ENCODE data around the gene TAC1. TPM values are rescaled to one million over a fixed set of nuclear protein-coding genes. Genes with fewer than 3 reads are reported as not detected.

The TAC1 gene, protein sequence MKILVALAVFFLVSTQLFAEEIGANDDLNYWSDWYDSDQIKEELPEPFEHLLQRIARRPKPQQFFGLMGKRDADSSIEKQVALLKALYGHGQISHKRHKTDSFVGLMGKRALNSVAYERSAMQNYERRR
- 1 to 10 TPM in 2 of 4 donors, not detected in 2; 1.3 to 2.6 TPM for total RNA-seq

DNA sequence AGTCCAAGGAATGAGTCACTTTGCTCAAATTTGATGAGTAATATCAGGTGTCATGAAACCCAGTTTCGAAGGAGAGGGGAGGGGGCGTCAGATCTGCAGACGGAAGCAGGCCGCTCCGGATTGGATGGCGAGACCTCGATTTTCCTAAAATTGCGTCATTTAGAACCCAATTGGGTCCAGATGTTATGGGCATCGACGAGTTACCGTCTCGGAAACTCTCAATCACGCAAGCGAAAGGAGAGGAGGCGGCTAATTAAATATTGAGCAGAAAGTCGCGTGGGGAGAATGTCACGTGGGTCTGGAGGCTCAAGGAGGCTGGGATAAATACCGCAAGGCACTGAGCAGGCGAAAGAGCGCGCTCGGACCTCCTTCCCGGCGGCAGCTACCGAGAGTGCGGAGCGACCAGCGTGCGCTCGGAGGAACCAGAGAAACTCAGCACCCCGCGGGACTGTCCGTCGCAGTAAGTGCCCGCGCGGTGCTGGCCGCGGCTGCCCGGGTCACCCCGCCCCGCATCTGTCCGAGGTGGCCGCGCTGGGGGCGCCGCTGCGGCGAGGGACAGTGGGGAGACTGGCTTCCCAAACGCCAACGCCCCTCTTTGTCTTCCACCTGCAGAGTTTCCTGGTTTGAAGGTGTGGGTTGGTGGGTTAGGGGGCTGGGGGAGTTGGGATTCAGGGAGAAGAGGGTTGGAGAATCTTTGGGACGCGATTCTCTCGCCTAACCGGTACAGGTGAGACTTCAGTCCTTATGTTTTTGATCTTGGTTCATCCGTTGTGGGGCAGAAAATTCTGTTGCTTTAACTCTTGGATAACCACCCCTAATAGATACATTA is at the start of gene TAC1:
TSS of gene TAC1 (plus strand) at position 351 of the 829 bp plus-strand sequence. CDS start 527 bp downstream, outside the sequence.
- no peak for TF ChIP-seq CTCF (IDR thresholded peaks at IDR 0.05; ENCODE audit: low read depth)

GRCh38 chr7:97685952-97686351 is 45.9 kb upstream of the TAC1 start:
- no peak for TF ChIP-seq CTCF (IDR thresholded peaks at IDR 0.05; ENCODE audit: low read depth)

DNA sequence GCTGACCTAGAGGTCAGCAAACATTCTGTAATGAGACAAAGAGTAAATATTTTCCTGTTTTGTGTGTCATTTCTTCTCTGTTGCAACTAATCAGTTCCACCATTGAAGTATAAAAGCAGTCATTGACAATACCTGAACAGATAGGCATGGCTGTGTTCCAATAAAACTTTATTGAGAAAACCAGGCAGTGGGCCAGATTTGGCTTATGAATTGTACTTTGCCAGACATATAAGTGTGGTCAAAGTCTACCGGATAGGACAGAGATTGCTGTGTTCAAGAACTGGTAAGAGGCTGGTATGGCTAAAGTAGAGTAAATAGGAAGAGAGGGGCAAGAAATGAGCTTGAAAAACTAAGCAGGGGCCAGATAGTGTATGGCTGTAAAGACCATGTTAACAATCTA is 38.3 kb upstream of the TAC1 start:
- TF ChIP-seq CTCF (IDR thresholded peaks at IDR 0.05; ENCODE audit: low read depth), result no peak

GRCh38 chr7:97694355-97694754 is 37.5 kb upstream of the TAC1 start:
- no peak for TF ChIP-seq CTCF (IDR thresholded peaks at IDR 0.05; ENCODE audit: low read depth)

GRCh38 chr7:97697396-97697795 is 34.5 kb upstream of the TAC1 start:
- no peak for TF ChIP-seq CTCF (IDR thresholded peaks at IDR 0.05; ENCODE audit: low read depth)

- no peak for TF ChIP-seq CTCF (IDR thresholded peaks at IDR 0.05; ENCODE audit: low read depth)
These were observed 9.5 kb upstream of the TAC1 start for GRCh38 chr7:97722386-97722785.

- no peak for TF ChIP-seq CTCF (IDR thresholded peaks at IDR 0.05; ENCODE audit: low read depth)
These were observed 834 bp downstream of the TAC1 start for GRCh38 chr7:97732565-97733275.

Measured in subcutaneous adipose tissue (tissue), 4 donors.